ENCODE results near the gene RNU7-1. TPM values are rescaled to one million over a fixed set of nuclear protein-coding genes. Genes with fewer than 3 reads are reported as not detected.

Gene RNU7-1
- total and polyA plus RNA-seq, 7 experiments from 2014 or later: not detected

DNA sequence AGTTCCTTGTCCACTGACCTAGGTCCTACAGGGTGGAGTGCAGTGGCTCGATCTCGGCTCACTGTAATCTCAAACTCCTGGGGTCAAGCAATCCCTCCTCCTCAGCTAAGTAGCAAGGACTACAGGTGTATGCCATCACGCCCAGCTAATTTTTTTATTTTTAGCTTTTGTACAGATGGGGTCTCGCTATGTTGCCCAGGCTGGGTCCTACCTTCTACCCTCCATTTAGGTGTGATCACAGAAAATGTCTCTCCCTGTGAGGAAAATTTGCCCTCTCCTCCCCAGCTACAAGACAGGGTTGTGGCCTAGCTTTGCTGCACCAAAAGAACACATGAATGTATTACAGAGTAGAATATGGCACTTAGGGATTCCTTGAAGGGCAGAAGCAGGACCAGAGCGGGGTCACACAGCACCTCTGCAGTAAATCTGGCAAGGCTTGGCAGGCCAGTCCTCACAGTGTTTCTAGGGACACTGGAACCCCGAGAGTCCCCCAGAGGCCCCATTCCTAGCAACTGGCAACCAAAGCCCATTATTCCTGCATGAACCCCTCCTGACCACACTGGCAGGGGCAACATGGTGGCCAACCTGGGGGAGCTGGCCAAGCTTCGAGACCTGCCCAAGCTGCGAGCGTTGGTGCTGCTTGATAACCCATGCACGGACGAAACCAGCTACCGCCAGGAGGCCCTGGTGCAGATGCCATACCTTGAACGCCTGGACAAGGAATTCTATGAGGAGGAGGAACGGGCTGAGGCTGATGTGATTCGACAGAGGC is 31.3 kb upstream of the RNU7-1 start:
- DNase-seq: no peak
- ATAC-seq: no peak
- Histone ChIP-seq H3K4me1 (ENCODE audit: control insufficient read depth in 2 of 2, insufficient read depth in 2 of 2, low read length in 2 of 2) (peaks cover 11 to 14% of the 10 kb centered on the region in 2 donors), H3K36me3 (ENCODE audit: control insufficient read depth in 2 of 3, insufficient read depth in 3 of 3, low read length in 3 of 3) (peaks cover 5 to 19% (median 6%) of the 10 kb centered on the region in 3 experiments), H3K9me3 (ENCODE audit: control insufficient read depth in 2 of 3, low read length in 3 of 3) (no peaks in the 10 kb centered on the region), H3K27ac (ENCODE audit: low read depth, low read length) (peak overlapping the region; percentile 23), H3K4me3 (ENCODE audit: low read length) (no peak overlapping the region), H3K27me3 (ENCODE audit: control insufficient read depth in 2 of 2, insufficient read depth in 2 of 2, low read length in 2 of 2) (no peaks in the 10 kb centered on the region)
- CTCF ChIA-PET: interaction anchor here (0.8 to 3.1 kb wide), 4 partner anchors 12 to 43 kb away, joined by 3 to 14 read pairs (median 7); no protein-coding TSS in a partner anchor
- intact Hi-C loops (cut with micrococcal nuclease): loop anchor here in 1 of 2 donors (5.0 kb wide), 1 partner anchor 40 kb away; the partner anchor contains the start of gene PTPN6
- POLR2A ChIA-PET: interaction anchor here (0.9 to 5.7 kb wide), 10 partner anchors 8 to 52 kb away, joined by 3 to 50 read pairs (median 5); partner anchors contain the start of genes C12orf57, LRRC23, PTPN6 and RNU7-1
- Mint-ChIP-seq H3K9me3 (peaks cover 0 to 3% (median 0%) of the 10 kb centered on the region in 11 donors), H3K4me1 (peaks cover 0 to 44% (median 36%) of the 10 kb centered on the region in 7 donors), H3K27ac (peak overlapping the region; percentile 29 to 99 (median 89)), H3K4me3 (peak overlapping the region in 9 of 10 donors; percentile 38 to 97 (median 88)), H3K27me3 (peaks cover 0 to 4% (median 0%) of the 10 kb centered on the region in 5 donors), H3K36me3 (peaks cover 0 to 16% (median 0%) of the 10 kb centered on the region in 5 donors)

DNA sequence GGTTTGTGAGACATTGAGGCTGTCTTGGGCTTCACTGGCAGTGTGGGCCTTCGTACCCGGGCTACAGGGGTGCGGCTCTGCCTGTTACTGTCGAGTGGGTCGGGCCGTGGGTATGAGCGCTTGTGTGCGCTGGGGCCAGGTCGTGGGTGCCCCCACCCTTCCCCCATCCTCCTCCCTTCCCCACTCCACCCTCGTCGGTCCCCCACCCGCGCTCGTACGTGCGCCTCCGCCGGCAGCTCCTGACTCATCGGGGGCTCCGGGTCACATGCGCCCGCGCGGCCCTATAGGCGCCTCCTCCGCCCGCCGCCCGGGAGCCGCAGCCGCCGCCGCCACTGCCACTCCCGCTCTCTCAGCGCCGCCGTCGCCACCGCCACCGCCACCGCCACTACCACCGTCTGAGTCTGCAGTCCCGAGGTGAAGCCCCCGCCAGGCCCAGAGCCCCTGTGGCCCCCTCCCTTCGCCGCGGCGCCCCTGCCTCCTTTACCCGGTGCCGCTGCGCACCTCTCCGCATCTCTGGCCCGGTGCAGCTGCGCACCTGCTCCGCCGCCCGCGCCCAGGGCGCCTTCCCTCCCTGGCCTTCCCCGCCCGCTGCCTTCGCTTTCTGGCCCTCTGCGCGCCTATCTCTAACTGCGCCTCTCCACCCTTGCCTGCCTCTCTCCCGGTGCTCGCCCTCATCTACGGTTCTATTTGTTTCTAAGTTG is 29.2 kb upstream of the RNU7-1 start, which contains the start of gene ENO2:
TSS of gene ENO2 (plus strand) at position 335 of the 701 bp plus-strand sequence. CDS start 1,253 bp downstream, outside the sequence.
- peak within 1 kb of the TSS; percentile 79 for H3K4me3 ChIP-seq (ENCODE audit: low read length)
- H3K27me3 ChIP-seq (ENCODE audit: control insufficient read depth in 2 of 2, insufficient read depth in 2 of 2, low read length in 2 of 2): no peaks in the 10 kb centered on the region
- peaks cover 11 to 14% of the 10 kb centered on the region in 2 donors for H3K4me1 ChIP-seq (ENCODE audit: control insufficient read depth in 2 of 2, insufficient read depth in 2 of 2, low read length in 2 of 2)
- ChIA-PET POLR2A (interaction anchor here (0.6 to 5.7 kb wide), 21 partner anchors 7 to 225 kb away, joined by 3 to 50 read pairs (median 5); partner anchors contain the start of genes C12orf57, COPS7A, LRRC23 and RNU7-1), CTCF (interaction anchor here (1.0 to 3.1 kb wide), 2 partner anchors 11 to 45 kb away, joined by 3 to 14 read pairs; no protein-coding TSS in a partner anchor)
- H3K27me3 Mint-ChIP-seq: peaks cover 0 to 4% (median 0%) of the 10 kb centered on the region in 5 donors
- ATAC-seq (peak; percentile 96), DNase-seq (peak; percentile 68 to 90 (median 81))
- H3K9me3 Mint-ChIP-seq: no peaks in the 10 kb centered on the region
- H3K27ac Mint-ChIP-seq: peak within 1 kb of the TSS; percentile 86 to 99 (median 93)
- peaks cover 0 to 53% (median 36%) of the 10 kb centered on the region in 7 donors for H3K4me1 Mint-ChIP-seq
- H3K9me3 ChIP-seq (ENCODE audit: control insufficient read depth in 2 of 3, low read length in 3 of 3): no peaks in the 10 kb centered on the region
- intact Hi-C loops (cut with micrococcal nuclease): loop anchor here (1.0 to 5.0 kb wide), 11 partner anchors 10 to 104 kb away; partner anchors contain the start of genes LRRC23 (in 2 of the 2), SPSB2 (in 2 of the 2), LPCAT3 (in 1 of the 2) and PTPN6 (in 1 of the 2)
- H3K36me3 Mint-ChIP-seq: peaks cover 0 to 25% (median 2%) of the 10 kb centered on the region in 5 donors
- H3K36me3 ChIP-seq (ENCODE audit: control insufficient read depth in 2 of 3, insufficient read depth in 3 of 3, low read length in 3 of 3): peaks cover 5 to 31% (median 8%) of the 10 kb centered on the region in 3 experiments
- peak within 1 kb of the TSS; percentile 88 to 100 (median 96) for H3K4me3 Mint-ChIP-seq
- peak within 1 kb of the TSS; percentile 86 for H3K27ac ChIP-seq (ENCODE audit: low read depth, low read length)

DNA sequence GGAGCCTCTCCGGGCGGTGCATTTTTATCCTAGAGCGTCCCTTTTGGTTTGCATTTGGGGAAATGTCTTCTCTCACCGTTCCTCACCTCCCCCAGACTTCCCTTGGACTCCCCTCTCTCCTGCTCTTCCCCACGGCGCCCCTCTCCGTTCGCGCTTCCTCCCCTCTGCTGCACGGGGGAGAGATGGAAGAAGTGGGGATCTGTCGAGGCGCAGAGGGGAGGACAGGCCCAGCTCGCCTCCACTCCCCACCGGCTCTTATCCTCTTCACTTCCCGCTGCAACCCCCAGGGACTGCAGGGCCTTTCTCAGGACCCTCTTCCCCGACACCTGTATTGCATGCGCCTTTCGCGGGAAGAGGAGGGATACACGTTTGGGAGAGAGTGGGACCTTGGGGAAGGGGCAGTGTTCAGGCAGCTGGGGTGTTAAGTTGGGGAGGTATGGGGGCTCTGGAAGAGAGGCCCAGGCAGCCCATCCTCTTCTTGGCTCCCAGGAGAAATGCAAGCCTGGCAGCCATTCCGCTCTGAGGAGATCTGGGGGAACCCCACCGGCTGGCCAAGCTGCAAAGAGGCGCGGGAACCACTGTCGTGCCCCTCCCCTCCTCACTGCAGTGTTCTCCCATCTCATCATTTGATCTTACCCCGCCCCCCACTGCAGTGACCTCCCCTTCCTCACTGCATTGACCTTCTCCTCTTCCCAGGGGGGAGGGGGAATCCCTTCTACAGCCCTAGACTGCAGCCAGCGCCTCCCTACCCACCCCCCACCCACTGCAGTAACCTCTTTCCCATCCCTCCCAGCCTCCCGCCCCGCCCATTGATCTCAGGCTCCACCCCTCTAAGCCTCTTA is 28.4 kb upstream of the RNU7-1 start:
- Histone ChIP-seq H3K9me3 (ENCODE audit: control insufficient read depth in 2 of 3, low read length in 3 of 3) (no peaks in the 10 kb centered on the region), H3K4me1 (ENCODE audit: control insufficient read depth in 2 of 2, insufficient read depth in 2 of 2, low read length in 2 of 2) (peaks cover 11 to 14% of the 10 kb centered on the region in 2 donors), H3K4me3 (ENCODE audit: low read length) (peak overlapping the region; percentile 79), H3K36me3 (ENCODE audit: control insufficient read depth in 2 of 3, insufficient read depth in 3 of 3, low read length in 3 of 3) (peaks cover 5 to 37% (median 11%) of the 10 kb centered on the region in 3 experiments), H3K27me3 (ENCODE audit: control insufficient read depth in 2 of 2, insufficient read depth in 2 of 2, low read length in 2 of 2) (no peaks in the 10 kb centered on the region), H3K27ac (ENCODE audit: low read depth, low read length) (peak overlapping the region; percentile 86)
- CTCF ChIA-PET: interaction anchor here (1.0 to 3.1 kb wide), 2 partner anchors 10 to 46 kb away, joined by 3 to 14 read pairs; no protein-coding TSS in a partner anchor
- DNase-seq: no peak
- H3K27ac Mint-ChIP-seq: peak overlapping the region; percentile 86 to 99 (median 91)
- peaks cover 0 to 60% (median 36%) of the 10 kb centered on the region in 7 donors for H3K4me1 Mint-ChIP-seq
- peak overlapping the region; percentile 88 to 100 (median 96) for H3K4me3 Mint-ChIP-seq
- intact Hi-C loops (cut with micrococcal nuclease): loop anchor here (1.0 to 5.0 kb wide), 11 partner anchors 9 to 104 kb away; partner anchors contain the start of genes LRRC23 (in 2 of the 2), SPSB2 (in 2 of the 2), LPCAT3 (in 1 of the 2) and PTPN6 (in 1 of the 2)
- no peaks in the 10 kb centered on the region for H3K9me3 Mint-ChIP-seq
- ATAC-seq: no peak
- peaks cover 0 to 4% (median 0%) of the 10 kb centered on the region in 5 donors for H3K27me3 Mint-ChIP-seq
- POLR2A ChIA-PET: interaction anchor here (0.6 to 5.7 kb wide), 17 partner anchors 8 to 191 kb away, joined by 3 to 50 read pairs (median 4); partner anchors contain the start of genes C12orf57, COPS7A, LRRC23 and RNU7-1
- H3K36me3 Mint-ChIP-seq: peaks cover 0 to 33% (median 9%) of the 10 kb centered on the region in 5 donors

GRCh38 chr12:6915789-6916285 is 27.8 kb upstream of the RNU7-1 start:
- peak overlapping the region; percentile 86 for H3K27ac ChIP-seq (ENCODE audit: low read depth, low read length)
- H3K36me3 Mint-ChIP-seq: peaks cover 0 to 33% (median 9%) of the 10 kb centered on the region in 5 donors
- peaks cover 11 to 14% of the 10 kb centered on the region in 2 donors for H3K4me1 ChIP-seq (ENCODE audit: control insufficient read depth in 2 of 2, insufficient read depth in 2 of 2, low read length in 2 of 2)
- CTCF ChIA-PET: interaction anchor here (3.1 kb wide), 1 partner anchor 9 kb away, joined by 14 read pairs; no protein-coding TSS in a partner anchor
- no peak for DNase-seq
- peaks cover 0 to 4% (median 0%) of the 10 kb centered on the region in 5 donors for H3K27me3 Mint-ChIP-seq
- H3K4me3 Mint-ChIP-seq: peak overlapping the region; percentile 43 to 100 (median 90)
- H3K27ac Mint-ChIP-seq: peak overlapping the region in 7 of 9 donors; percentile 60 to 96 (median 86)
- peaks cover 0 to 60% (median 36%) of the 10 kb centered on the region in 7 donors for H3K4me1 Mint-ChIP-seq
- intact Hi-C loops (cut with micrococcal nuclease): loop anchor here (2.0 kb wide), 2 partner anchors 43 to 103 kb away; partner anchors contain the start of genes LPCAT3 (in 1 of the 2) and SPSB2 (in 1 of the 2)
- H3K9me3 ChIP-seq (ENCODE audit: control insufficient read depth in 2 of 3, low read length in 3 of 3): no peaks in the 10 kb centered on the region
- H3K27me3 ChIP-seq (ENCODE audit: control insufficient read depth in 2 of 2, insufficient read depth in 2 of 2, low read length in 2 of 2): no peaks in the 10 kb centered on the region
- no peaks in the 10 kb centered on the region for H3K9me3 Mint-ChIP-seq
- no peak for ATAC-seq
- H3K4me3 ChIP-seq (ENCODE audit: low read length): no peak overlapping the region
- H3K36me3 ChIP-seq (ENCODE audit: control insufficient read depth in 2 of 3, insufficient read depth in 3 of 3, low read length in 3 of 3): peaks cover 5 to 42% (median 11%) of the 10 kb centered on the region in 3 experiments
- POLR2A ChIA-PET: interaction anchor here (0.7 to 5.7 kb wide), 8 partner anchors 9 to 53 kb away, joined by 3 to 50 read pairs (median 16); partner anchors contain the start of genes ATN1, C12orf57, RNU7-1 and SPSB2

Measured in naive thymus-derived CD4-positive, alpha-beta T cell (primary cell).